Activated effector memory CD4-positive, alpha-beta T cell treated with anti-CD3 and anti-CD28 coated beads, Interleukin-2, amount 50 U/mL, for 16 hours (primary cell): ENCODE data around the gene GRM7.

ENCODE experiments used
- DNase-seq: peaks from one replicate; pipeline ENCODE4 v3.0.0-alpha.2; 2020

Gene GRM7

GRCh38 chr3:6985848-6986247, 124.9 kb downstream of the GRM7 start:
- no peak for DNase-seq

GRCh38 chr3:6989608-6990291, 128.8 kb downstream of the GRM7 start:
- no peak for DNase-seq

GRCh38 chr3:6994081-6994668, 133.3 kb downstream of the GRM7 start:
- DNase-seq, result no peak

- no peak for DNase-seq
Measured at GRCh38 chr3:7000501-7000900, 139.6 kb downstream of the GRM7 start.

GRCh38 chr3:7001370-7001769, 140.5 kb downstream of the GRM7 start:
- no peak for DNase-seq

- no peak for DNase-seq
Measured at GRCh38 chr3:7015683-7016440, 154.9 kb downstream of the GRM7 start.

- DNase-seq, result no peak
Measured at GRCh38 chr3:7025581-7026300, 164.8 kb downstream of the GRM7 start.

- DNase-seq, result no peak
Measured at GRCh38 chr3:7029562-7029961, 168.6 kb downstream of the GRM7 start.

GRCh38 chr3:7038394-7038793, 177.5 kb downstream of the GRM7 start:
- DNase-seq, result no peak

- DNase-seq, result no peak
Measured at GRCh38 chr3:7062714-7063113, 201.8 kb downstream of the GRM7 start.

GRCh38 chr3:7070461-7070860, 209.5 kb downstream of the GRM7 start:
- no peak for DNase-seq

- DNase-seq, result no peak
Measured at GRCh38 chr3:7074217-7074616, 213.3 kb downstream of the GRM7 start.

- no peak for DNase-seq
Measured at GRCh38 chr3:7075117-7075516, 214.2 kb downstream of the GRM7 start.

GRCh38 chr3:7075901-7076300, 215.0 kb downstream of the GRM7 start:
- DNase-seq, result no peak

- no peak for DNase-seq
Measured at GRCh38 chr3:7082244-7082643, 221.3 kb downstream of the GRM7 start.

GRCh38 chr3:7086417-7086816, 225.5 kb downstream of the GRM7 start:
- no peak for DNase-seq

- no peak for DNase-seq
Measured at GRCh38 chr3:7095116-7095515, 234.2 kb downstream of the GRM7 start.

GRCh38 chr3:7100136-7100535, 239.2 kb downstream of the GRM7 start:
- DNase-seq, result no peak

GRCh38 chr3:7106635-7107034, 245.7 kb downstream of the GRM7 start:
- no peak for DNase-seq

- DNase-seq, result no peak
Measured at GRCh38 chr3:7112523-7113056, 251.7 kb downstream of the GRM7 start.

- DNase-seq, result no peak
Measured at GRCh38 chr3:7144697-7145308, 283.9 kb downstream of the GRM7 start.

- DNase-seq, result no peak
Measured at GRCh38 chr3:7146529-7146928, 285.6 kb downstream of the GRM7 start.

- no peak for DNase-seq
Measured at GRCh38 chr3:7158516-7158915, 297.6 kb downstream of the GRM7 start.
